Measurements from ENCODE around the gene TESPA1. TPM values are rescaled to one million over a fixed set of nuclear protein-coding genes. Genes with fewer than 3 reads are reported as not detected.
"Not testable (repeated sequence)": the region's sequence is repeated elsewhere in the genome, so short reads cannot be mapped to it uniquely, and the experiment has no call there.

Gene TESPA1
- total RNA-seq, 4 donors from 2014 or later: 1.6 to 15.3 (median 4.3) TPM

GRCh38 chr12:54945082-54945481 lies 39.5 kb downstream of the TESPA1 start:
- Histone ChIP-seq H3K27me3 (no peaks in the 10 kb centered on the region), H3K4me1 (no peaks in the 10 kb centered on the region), H3K4me3 (no peak overlapping the region), H3K36me3 (no peaks in the 10 kb centered on the region), H3K9me3 (no peaks in the 10 kb centered on the region), H3K27ac (no peak overlapping the region)
- no peak for DNase-seq
- intact Hi-C loops (cut with DNase I; ENCODE audit: low total_unique reads): no loop called here
- WGBS, 2 donors (ENCODE audit: low coverage in 1 of 2): 62 to 75% methylated on average over 2 of the region's 2 CpGs
- TF ChIP-seq, protein P1, sequence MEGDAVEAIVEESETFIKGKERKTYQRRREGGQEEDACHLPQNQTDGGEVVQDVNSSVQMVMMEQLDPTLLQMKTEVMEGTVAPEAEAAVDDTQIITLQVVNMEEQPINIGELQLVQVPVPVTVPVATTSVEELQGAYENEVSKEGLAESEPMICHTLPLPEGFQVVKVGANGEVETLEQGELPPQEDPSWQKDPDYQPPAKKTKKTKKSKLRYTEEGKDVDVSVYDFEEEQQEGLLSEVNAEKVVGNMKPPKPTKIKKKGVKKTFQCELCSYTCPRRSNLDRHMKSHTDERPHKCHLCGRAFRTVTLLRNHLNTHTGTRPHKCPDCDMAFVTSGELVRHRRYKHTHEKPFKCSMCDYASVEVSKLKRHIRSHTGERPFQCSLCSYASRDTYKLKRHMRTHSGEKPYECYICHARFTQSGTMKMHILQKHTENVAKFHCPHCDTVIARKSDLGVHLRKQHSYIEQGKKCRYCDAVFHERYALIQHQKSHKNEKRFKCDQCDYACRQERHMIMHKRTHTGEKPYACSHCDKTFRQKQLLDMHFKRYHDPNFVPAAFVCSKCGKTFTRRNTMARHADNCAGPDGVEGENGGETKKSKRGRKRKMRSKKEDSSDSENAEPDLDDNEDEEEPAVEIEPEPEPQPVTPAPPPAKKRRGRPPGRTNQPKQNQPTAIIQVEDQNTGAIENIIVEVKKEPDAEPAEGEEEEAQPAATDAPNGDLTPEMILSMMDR (IDR thresholded peaks at IDR 0.05): no peak
- in situ Hi-C loops (cut with MboI; ENCODE audit: low pct_ligation_motif_present in 1 of 4, low pct_unique_long_range_greater_than_20kb in 1 of 4, low sequenced_read_pairs in 3 of 4): no loop called here

GRCh38 chr12:54943292-54943691 lies 41.3 kb downstream of the TESPA1 start:
- H3K36me3 ChIP-seq; H3K27me3 ChIP-seq; DNase-seq; H3K4me3 ChIP-seq; H3K4me1 ChIP-seq; intact Hi-C loops (cut with DNase I; ENCODE audit: low total_unique reads); in situ Hi-C loops (cut with MboI; ENCODE audit: low pct_ligation_motif_present in 1 of 4, low pct_unique_long_range_greater_than_20kb in 1 of 4, low sequenced_read_pairs in 3 of 4); H3K27ac ChIP-seq; H3K9me3 ChIP-seq: not testable (repeated sequence)
- WGBS, 2 donors (ENCODE audit: low coverage in 1 of 2): 66 to 78% methylated on average over 3 to 4 of the region's 4 CpGs

DNA sequence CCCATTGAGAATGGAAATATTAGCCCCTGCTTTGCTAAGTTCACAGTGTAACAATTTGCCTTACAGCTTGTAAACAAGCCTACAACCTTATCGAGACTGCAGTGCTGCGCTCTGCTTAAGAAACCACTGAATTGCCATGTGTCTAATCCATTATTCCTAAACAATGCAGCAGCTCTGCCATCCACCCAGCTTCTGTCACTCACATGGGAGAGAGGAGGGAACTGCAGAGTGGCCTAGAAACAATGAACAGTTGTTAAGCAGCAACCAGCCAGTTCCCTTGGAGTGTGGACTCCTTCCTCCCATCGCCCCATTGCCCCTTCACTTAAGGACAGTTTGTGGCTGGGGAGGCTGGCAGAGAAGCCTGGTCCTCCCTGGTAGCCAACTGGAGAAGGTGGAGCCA lies 42.9 kb downstream of the TESPA1 start:
- WGBS, 2 donors (ENCODE audit: low coverage in 1 of 2): 40 to 88% methylated on average over 1 to 3 of the region's 3 CpGs
- H3K27ac ChIP-seq: no peak overlapping the region
- intact Hi-C loops (cut with DNase I; ENCODE audit: low total_unique reads): no loop called here
- TF ChIP-seq POLR2A (IDR thresholded peaks at IDR 0.05) (no peak), EP300 (IDR thresholded peaks at IDR 0.05; ENCODE audit: low read depth) (no peak), POLR2AphosphoS5 (IDR thresholded peaks at IDR 0.05) (no peak)
- TF ChIP-seq, protein P1 (IDR thresholded peaks at IDR 0.05): no peak
- in situ Hi-C loops (cut with MboI; ENCODE audit: low pct_ligation_motif_present in 1 of 4, low pct_unique_long_range_greater_than_20kb in 1 of 4, low sequenced_read_pairs in 3 of 4): no loop called here
- H3K36me3 ChIP-seq: no peaks in the 10 kb centered on the region
- H3K4me3 ChIP-seq: no peak overlapping the region
- DNase-seq: no peak
- no peaks in the 10 kb centered on the region for H3K27me3 ChIP-seq
- H3K4me1 ChIP-seq: no peaks in the 10 kb centered on the region
- no peaks in the 10 kb centered on the region for H3K9me3 ChIP-seq

DNA sequence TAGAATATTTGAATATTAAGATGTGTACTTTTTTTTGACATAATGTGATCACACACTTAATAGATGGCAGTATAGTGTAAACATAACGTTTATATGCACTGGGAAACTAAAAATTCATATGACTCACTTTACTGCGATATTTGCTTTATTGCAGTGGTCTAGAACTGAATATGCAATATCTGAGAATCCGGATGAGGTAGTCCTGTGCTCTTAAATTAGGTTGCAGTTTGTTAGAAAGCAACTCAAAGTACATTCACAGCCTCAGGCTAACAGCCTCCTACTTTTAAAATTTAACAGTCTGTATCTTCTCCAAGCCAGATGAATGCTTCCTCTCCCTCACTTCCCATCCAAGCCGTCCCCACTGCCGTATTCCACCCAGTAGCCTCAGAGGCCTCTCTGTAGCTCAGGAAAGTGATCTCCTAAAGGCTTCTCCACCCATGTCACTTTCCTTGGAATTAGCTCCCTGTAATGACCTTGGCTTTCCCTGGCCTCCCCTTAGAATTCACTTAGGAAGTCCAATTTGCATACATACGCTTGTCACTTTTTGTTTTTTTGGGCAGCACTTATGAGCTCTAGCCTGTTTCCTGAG lies 43.7 kb downstream of the TESPA1 start:
- no peaks in the 10 kb centered on the region for H3K27me3 ChIP-seq
- H3K27ac ChIP-seq: no peak overlapping the region
- no peak for DNase-seq
- no peak overlapping the region for H3K4me3 ChIP-seq
- TF ChIP-seq, protein P1 (IDR thresholded peaks at IDR 0.05): no peak
- TF ChIP-seq POLR2AphosphoS5 (IDR thresholded peaks at IDR 0.05) (no peak), EP300 (IDR thresholded peaks at IDR 0.05; ENCODE audit: low read depth) (no peak), POLR2A (IDR thresholded peaks at IDR 0.05) (no peak)
- 59 to 65% methylated on average over 6 of the region's 6 CpGs for WGBS, 2 donors (ENCODE audit: low coverage in 1 of 2)
- no peaks in the 10 kb centered on the region for H3K9me3 ChIP-seq
- no peaks in the 10 kb centered on the region for H3K4me1 ChIP-seq
- intact Hi-C loops (cut with DNase I; ENCODE audit: low total_unique reads) (no loop called here), in situ Hi-C loops (cut with MboI; ENCODE audit: low pct_ligation_motif_present in 1 of 4, low pct_unique_long_range_greater_than_20kb in 1 of 4, low sequenced_read_pairs in 3 of 4) (no loop called here)
- H3K36me3 ChIP-seq: no peaks in the 10 kb centered on the region

DNA sequence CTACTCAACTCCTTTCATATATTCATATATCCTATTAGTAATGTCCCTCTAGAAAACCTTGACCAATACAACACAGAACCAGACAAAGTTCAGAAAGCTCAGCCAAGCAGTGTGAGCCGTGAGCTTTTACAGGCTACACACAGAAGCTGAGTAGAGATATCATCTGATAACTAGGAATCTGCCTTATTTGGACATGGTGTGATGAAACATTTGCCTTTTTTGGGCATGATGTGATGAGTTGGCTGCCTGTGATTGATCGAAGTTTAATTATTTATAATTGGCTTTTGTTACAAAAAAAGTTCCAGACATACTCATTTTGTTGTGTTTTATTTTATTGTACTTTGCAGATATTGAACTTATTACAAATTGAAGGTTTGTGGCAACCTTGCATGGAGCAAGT lies 46.6 kb downstream of the TESPA1 start:
- Histone ChIP-seq H3K36me3 (no peaks in the 10 kb centered on the region), H3K4me1 (no peaks in the 10 kb centered on the region), H3K27me3 (no peaks in the 10 kb centered on the region), H3K9me3 (no peaks in the 10 kb centered on the region), H3K4me3 (no peak overlapping the region), H3K27ac (no peak overlapping the region)
- no peak for TF ChIP-seq EP300 (IDR thresholded peaks at IDR 0.05; ENCODE audit: low read depth)
- TF ChIP-seq, protein P1 (IDR thresholded peaks at IDR 0.05): no peak
- TF ChIP-seq POLR2A (IDR thresholded peaks at IDR 0.05): no peak
- no peak for TF ChIP-seq POLR2AphosphoS5 (IDR thresholded peaks at IDR 0.05)
- DNase-seq: no peak
- intact Hi-C loops (cut with DNase I; ENCODE audit: low total_unique reads): no loop called here
- in situ Hi-C loops (cut with MboI; ENCODE audit: low pct_ligation_motif_present in 1 of 4, low pct_unique_long_range_greater_than_20kb in 1 of 4, low sequenced_read_pairs in 3 of 4): no loop called here
- 86 to 91% methylated on average over 1 to 2 of the region's 2 CpGs for WGBS, 2 donors (ENCODE audit: low coverage in 1 of 2)

All from transverse colon (tissue), 4 donors.